ENCODE measurements around the gene NCCRP1. TPM values are rescaled to one million over a fixed set of nuclear protein-coding genes. Genes with fewer than 3 reads are reported as not detected.

The NCCRP1 gene, protein sequence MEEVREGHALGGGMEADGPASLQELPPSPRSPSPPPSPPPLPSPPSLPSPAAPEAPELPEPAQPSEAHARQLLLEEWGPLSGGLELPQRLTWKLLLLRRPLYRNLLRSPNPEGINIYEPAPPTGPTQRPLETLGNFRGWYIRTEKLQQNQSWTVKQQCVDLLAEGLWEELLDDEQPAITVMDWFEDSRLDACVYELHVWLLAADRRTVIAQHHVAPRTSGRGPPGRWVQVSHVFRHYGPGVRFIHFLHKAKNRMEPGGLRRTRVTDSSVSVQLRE
- not detected for total RNA-seq
- long read RNA-seq: 0 reads

DNA sequence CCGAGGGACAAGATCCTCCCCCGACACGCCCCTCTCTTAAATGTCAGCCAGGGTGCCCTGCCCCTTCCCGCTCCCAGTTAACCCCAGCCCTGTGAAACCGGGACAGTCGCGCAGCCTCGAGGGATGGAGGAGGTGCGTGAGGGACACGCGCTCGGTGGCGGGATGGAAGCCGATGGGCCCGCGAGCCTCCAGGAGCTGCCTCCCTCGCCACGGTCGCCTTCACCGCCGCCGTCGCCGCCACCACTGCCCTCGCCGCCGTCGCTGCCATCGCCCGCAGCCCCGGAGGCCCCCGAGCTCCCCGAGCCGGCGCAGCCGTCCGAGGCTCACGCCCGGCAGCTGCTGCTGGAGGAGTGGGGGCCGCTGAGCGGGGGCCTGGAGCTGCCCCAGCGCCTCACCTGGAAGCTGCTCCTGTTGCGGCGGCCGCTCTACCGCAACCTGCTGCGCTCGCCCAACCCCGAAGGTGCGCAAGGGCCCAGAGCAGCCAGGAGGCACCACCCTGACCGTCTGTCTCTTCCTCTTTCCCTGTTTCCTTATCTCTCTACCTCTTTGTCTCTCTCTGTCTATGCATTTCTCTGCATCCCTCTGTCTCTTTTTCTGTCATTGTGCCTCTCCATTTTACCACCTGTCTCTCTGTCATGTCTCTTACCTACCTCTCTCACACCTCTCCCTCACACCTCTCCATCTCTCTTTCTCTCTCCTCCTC is at the start of gene NCCRP1:
NCCRP1 (plus strand) TSS at position 105 of the 703 bp plus-strand sequence; CDS start at position 124, 19 bp downstream.
- no peak for DNase-seq (ENCODE audit: low spot score)

DNA sequence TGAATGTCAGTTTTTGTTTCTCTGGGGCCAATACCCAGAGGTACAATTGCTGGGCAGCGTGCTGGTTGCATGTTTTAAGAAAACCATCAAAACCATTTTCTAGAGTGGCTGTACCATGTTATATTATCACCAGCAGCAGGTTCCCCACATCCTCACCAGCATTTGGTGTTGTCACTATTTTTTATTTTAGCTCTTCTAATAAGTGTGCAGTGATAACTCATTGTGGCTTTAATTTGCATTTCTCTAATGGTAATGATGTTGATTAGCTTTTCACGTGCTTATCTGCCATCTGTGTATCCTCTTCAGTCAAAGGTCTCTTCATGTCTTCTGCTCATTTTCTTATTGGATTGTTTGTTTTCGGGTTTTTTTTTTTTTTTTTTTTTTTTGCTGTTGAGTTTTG is 49.3 kb upstream of the NCCRP1 start:
- no peak for DNase-seq (ENCODE audit: low spot score)

DNA sequence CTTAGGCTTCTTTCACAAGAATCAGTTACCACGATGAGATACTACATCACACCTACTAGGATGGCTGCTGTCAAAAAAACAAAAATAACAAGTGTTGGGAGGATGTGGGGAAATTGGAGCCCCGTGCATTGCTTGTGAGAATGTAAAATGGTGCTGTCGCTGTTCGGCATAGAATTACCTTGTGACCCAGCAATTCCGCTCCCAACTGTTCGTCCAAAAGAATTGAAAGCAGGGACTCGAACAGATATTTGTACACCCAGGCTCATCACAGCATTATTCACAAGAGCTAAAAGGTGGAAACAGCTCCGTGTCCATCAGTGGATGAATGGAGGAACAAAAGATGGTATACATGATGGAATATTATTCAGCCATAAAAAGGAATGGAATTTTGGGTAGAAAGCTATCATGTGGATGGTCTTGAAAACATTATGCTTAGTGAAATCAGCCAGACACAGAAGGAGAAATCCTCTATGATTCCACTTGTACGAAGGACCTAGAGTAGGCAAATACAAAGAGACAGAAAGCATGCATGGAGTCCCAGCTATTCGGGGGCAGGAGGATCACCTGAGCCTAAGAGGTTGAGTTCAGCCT is 47.7 kb upstream of the NCCRP1 start:
- no peak for DNase-seq (ENCODE audit: low spot score)

DNA sequence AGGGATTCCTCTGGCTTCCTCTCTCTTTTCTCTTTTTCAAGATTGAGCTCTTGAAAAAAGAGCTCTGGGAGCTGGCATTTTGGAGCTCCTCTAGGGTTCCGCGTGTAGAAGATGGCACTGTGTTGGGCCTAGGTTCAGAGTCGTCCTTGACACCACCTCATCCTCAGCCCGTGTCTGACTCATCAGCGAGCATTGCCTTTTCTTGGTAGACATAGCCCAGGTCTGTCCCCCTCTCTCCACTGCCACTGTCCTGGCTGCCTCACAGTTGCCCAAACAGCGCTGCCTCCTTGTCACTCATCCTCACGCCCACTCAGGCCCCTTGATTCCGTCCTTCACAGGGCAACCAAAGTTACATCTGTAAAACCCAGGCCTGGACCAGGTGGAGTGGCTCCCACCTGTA is 46.5 kb upstream of the NCCRP1 start:
- DNase-seq (ENCODE audit: low spot score): no peak

DNA sequence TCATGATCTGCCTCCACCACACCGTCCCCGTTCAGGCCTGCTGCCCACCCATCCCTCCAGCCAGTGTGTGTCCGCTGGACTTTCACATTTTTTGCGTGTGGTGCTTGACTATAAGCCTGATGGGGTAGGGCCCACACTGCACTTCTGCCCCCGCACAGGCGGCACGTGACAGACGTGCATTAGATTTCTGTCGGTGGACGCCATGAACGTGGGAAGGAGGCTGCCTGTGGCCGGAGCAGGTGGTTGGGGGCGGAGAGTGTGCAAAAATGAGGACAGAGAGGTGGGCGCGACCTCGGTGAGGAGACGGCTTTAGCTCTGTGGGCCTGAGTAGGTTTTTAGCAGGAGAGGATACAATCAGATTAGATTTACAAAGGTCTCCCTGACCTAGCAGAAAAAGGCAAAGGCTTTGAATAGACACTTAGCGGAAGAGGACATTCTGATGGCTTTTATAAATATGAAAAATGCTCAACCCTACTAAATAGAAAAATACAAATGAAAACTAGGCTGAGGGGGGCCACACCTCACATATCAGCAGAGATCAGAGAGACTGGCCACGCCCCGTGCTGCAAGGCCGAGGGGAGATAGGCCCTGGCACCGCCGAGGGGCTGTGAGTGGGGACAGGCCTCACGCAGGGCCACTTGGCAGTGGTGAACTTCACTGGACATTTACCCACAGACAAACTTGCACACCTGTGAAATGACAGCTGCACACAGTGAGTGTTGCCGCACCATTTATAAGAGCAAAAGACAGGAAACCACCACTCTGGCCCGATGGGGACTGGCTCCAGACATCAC is 45.8 kb upstream of the NCCRP1 start:
- no peak for DNase-seq (ENCODE audit: low spot score)

DNA sequence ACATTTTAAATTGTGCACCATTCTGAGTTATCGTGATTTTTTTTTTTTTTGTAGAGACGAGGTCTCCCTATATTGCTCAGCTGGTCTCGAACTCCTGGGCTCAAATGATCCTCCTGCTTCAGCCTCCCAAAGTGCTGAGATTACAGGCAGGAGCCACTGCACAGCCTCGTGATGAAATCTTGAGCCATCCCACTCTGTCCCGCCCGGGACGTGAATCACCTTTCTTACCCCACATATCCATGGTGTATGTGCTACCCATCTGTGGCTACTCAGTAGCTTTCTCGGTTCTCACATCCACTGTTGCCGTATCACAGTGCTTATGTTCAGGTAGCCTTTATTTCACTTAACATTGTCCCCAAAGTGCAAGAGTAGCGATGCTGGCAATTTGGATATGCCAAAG is 44.7 kb upstream of the NCCRP1 start:
- DNase-seq (ENCODE audit: low spot score): no peak

DNA sequence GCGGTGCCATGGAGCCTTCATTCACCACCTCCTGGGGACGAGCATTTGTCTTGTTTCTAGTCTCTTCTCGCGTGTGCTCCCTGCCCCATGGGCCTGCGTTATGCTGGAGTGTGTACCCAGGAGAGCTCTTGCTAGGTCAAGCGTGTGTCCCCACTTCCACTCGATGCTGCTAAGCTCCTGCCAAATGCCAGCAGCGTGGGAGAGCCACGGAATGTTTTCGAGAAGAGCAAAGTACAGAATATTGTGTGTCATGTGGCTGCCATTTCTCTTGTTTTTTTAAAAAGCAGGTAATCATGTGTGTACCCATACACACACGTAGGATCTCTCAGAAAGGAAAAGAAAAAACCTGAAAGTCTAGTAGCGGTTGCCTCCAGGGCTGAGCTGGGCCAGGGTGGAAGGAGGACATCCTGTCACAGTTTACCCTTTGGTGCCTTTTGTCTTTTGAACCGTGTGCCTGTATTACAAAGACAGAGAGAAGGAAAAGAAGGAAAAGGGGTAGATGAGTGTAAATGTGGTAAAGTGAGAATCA is 42.6 kb upstream of the NCCRP1 start:
- DNase-seq (ENCODE audit: low spot score): no peak

DNA sequence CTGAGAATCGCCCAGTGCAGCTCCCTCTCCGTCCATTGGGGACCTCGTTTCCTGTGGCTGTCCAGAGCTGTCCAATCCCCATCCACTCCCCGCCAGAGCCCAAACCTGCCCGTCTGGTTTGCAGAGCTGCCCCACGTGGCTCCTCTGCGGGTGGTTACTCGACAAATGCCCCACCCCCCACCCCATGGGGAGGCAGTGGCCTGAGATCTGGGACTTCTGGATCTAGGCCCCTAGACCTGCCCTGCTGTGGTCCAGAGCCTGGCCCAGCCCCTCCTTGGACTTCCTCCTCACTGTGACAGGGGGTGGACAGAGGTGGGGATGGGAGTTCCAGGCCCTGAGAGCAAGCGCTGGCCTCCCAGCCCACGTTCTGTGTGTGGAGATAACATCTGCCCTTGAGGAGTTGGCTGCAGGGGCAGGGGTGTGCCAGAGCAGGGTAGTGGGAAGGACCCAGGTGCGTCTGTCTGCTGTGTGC is 42.1 kb upstream of the NCCRP1 start:
- no peak for DNase-seq (ENCODE audit: low spot score)

DNA sequence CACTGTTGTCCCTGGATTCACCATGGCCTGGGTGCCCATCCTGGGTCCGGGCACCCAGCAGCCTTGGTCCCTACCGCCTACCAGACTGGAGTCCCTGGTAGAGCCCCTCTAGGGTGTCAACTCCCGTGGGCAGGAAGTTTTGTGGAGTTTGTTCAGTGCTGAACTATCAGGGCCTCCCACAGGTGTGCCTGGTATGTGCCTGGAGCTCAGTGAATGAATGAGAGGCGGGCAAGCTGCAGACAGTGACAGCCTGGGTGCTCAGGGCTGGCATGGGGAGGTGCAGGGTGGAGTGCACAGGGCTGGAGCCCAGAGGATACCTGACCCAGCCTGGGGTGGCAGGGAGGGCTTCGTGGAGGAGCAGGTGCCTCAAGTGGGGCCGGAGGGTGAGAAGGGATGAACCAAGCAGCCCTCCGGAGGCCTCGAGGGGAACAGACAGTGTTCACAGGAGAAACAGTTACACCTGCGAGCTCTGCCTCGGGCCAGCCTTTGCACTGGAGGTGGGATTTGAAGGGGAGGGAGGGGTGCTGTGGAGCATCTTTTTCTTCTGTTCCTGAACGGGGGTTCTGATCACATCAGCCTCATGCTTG is 41.6 kb upstream of the NCCRP1 start:
- no peak for DNase-seq (ENCODE audit: low spot score)

DNA sequence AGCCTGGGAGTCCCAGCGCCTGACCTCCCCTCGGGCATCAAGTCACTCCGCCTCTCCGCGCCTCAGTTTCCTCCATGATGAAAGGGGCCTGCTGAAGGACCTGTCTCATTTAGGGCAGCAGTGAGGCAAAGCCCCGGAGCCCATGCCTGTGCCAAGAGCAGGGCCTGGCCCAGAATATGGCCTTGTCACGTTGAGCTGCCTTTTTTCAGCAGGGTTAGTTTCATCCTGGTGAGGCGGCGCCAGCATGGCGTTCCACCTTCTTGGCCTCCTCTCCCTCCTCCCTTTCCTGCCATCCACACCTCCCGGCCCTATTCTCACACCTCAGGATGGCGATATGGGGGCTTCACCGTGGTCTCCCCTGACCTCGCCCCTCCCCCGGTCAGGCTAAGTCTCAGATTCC is 41.0 kb upstream of the NCCRP1 start:
- DNase-seq (ENCODE audit: low spot score): no peak

DNA sequence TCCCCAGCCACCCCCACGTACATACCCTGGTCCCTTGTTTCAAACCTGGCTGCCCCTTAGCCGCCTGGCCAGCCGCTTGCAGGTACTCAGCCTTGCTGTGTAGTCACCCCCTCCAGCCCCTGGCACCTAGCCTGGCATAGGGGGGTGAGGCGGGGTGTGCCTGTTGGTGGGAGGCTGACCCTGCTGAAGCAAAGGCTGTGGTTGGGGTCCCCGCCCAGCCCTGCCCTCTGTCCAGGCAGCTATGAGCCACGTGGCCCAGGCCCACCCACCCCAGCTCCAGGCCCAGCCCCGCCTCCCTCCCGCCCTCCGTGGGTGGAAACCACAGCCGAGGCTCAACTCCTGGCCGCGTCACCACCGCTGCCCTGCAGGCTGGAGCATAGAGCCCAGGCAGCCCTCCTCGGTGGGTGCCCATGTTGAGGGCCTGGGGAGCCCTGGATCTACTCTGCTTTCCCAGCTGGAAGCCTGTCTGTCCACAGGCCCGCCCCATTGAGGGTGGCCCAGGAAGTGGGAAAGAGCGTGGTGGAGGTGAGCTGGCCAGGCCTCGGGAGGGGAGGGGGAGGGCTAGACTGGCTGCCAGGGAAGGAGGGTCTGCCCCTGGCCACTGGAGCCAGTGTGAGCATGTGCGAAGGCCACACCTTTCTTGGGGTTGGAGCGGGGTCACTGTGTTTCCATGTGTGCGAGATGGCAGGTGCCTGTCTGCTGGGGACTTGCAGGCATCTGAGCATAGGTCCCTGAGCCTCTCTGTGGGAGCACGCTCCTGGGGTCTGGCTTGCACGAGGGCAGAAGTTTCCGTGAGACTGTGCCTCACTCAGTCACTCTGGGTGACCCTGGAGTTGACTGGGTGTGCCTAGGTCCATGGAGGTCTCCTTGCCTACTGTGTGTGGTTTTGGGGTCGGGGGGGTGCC is 40.2 kb upstream of the NCCRP1 start:
- DNase-seq (ENCODE audit: low spot score): no peak

DNA sequence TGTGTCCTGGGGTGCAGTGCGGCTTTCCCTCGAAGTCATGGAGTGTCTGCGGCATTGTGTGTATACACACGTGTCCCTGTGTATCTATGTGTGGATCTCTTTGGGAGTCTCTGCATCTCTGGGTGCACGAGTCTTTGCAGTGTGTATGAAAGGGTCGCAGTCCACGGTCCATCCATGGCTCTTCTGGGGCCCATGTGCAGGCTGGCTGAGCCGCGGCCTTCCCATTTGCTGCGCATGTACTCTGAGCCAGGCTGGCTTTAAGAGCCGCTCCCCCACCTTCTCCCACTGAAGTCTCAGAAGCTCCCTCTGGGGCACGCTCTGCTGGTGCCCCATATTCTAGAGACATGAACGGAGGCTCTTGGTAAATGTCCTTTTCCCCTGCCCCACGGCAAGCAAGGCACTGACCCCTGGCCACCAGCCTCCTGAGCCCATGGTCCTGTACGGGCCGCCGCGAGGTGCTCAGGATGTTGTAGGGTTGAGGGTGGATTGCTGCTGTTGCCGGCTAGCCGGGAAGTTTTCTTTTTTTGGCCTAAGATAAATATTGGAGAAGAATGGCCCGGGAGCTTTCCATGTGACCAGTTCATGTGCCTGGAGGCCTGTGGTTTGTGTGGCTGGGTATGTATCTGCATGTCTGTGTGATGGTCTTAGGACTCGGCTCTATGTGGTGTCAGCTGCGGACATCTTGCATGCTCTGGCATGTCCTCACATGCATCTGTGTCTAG is 39.3 kb upstream of the NCCRP1 start:
- DNase-seq (ENCODE audit: low spot score): no peak

DNA sequence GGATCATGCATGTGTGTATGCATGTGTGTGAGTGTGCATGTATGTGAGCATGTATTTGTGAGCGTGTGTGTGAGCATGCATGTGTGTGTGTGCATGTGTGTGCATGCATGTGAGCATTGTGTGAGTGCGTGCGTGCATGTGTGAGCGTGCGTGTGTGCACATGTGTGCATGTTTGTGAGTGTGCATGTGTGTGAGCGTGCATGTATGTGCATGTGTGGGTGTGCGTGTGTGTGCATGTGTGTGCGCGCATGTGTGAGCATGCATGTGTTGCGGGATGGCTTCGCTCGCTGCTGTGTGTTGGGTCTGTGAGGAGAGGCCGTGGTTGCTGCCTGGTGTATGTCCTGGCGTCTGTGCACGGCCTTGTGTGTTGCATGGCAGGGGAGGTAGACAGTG is 38.8 kb upstream of the NCCRP1 start:
- no peak for DNase-seq (ENCODE audit: low spot score)

DNA sequence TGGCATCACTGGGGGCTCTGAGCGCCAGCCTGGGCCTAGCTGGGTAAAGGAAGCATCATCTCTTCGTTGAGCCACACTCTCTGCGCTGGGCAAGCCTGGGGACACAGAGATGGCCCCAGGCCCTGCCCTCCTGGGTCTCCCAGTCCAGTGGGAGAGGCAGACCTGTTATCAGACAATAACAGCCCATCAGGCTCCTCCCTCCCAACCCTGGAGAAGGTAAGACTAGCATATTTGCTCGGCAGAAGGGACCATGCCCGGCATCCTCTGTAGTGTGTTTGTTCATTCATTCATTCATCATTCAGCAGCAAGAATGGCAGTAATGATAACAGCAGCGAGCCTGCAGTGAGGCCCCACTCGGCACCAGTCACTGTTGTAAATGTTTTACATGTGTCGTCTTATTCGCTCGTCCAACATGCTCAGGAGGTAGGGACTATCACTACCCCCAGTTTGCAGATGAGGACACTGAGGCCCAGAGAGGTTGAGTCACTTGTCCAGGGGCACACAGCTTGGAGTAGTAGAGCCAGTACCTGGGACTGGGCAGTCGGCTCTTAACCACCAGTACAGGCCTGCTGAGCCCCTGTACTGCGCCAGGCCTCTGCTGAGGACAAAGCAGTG is 38.0 kb upstream of the NCCRP1 start:
- no peak for DNase-seq (ENCODE audit: low spot score)

DNA sequence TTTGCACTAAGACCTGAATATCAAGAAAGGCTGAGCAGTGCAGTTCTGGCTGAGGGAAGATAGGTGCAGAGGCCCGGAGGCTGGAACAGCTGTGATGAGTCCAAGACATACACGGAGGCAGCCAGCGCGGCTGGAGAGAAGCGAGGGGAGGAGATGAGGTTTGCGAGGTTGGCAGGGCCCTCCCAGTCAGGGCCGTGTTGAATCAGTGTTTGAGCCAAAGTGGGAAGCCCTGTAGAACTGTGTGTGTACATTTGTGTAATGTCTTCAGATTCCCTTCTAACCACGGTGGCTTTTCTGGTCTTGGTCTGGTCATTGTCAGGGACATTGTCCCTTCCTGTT is 36.3 kb upstream of the NCCRP1 start:
- DNase-seq (ENCODE audit: low spot score): no peak

DNA sequence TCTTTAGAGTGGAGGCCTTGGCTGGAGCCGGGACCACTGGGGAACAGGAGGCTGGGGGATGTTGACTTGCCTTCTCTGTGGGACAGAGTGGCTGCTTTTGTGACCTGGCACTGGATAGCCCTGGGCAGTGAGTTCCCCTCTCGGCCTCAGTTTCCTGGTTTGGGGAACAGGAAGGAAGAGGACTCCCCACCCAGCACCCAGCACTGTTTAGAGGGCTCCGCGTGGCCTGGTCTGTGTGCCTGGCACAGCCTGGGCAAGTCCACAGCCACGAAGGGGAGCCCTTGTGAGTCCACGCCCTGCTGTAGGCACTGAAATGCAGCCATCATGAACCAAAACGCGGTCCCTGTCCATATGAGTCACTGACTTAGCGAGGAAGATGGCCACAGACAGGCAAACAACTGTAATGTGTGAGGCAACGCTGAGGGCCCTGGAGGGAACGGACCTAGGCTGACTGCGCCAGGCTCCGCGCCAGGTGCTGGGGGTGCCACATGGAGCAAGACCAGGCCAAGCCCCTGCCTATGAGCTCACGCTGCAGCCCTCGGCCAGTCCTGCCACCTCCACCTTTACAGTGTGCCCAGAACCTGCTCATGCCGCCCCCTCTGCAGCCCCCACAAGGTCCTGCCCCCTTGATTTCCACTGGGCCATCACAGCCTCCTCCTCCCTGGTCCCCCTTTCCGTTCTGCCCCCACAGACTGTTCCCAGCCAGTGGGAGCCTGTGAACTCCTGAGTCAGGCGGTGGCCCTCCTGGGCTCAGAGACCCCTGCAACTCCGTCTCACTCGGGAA is 35.7 kb upstream of the NCCRP1 start:
- DNase-seq (ENCODE audit: low spot score): no peak

DNA sequence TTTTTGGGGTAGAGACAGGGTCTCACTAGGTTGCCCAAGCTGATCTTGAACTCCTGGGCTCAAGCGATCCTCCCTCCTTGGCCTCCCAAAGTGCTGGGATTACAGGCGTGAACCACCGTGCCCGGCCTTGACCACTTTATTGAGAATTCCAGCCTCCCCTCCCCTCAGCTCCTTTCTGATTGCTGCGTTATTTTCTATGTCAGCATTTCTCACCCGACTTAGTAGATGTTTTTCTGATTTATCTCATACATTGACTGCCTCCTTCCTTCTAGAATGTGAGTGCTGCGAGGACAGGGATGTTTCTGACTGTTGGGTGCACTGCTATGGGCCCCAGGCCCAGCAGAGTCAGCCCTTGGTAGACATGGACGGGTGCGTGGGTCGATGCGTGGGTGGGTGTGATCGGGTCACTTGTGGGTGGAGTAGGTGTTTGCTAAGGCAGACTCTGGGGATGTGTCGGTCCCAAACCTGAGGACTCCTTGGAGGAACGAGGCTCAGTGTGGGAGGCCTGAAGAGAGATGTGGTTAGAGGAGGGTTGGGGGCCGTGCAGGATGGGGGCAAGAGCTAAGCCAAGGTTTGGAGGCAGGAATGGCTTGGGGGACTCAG is 34.2 kb upstream of the NCCRP1 start:
- no peak for DNase-seq (ENCODE audit: low spot score)

DNA sequence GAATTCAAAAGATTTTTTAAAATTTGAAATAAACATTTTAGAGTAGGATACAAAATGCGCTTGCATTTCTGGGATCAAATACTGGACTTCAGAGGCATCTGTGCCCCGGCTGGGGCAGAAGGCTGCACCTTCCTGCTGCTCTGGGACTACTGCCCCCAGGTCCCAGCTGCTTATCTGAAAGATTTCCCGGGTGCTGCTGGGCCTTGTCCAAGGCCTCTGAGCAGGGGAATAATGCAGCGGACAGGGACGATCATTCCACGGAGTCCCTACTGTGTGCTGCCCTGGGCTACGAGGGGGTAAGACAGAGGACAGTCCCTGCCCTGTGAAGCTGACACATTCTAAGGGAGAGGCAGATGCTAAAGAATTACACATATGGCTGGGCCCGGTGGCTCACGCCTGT is 33.1 kb upstream of the NCCRP1 start:
- DNase-seq (ENCODE audit: low spot score): no peak
